Cardiac septum (tissue), 1 donor: Measurements from ENCODE around the gene CACNG4. TPM values are rescaled to one million over a fixed set of nuclear protein-coding genes. Genes with fewer than 3 reads are reported as not detected.

ENCODE experiments used
- DNase-seq: peaks from one replicate; pipeline ENCODE4 v3.0.0-alpha.2; 2020; ENCODE audit warnings: low spot score
- intact Hi-C: fragments of 100-400 bp; cut with DNase I; formaldehyde crosslinking; loops from one replicate; pipeline ENCODE4 v1.14.0; 2022
- total RNA-seq: library from RNA; stranded (reverse); fragmentation: NEBNext Ultra II Directional; extraction: Animal tissue kit (Norgen Biotek cat#: 25700); gene quantifications from one replicate; pipeline ENCODE4 v1.2.1, GENCODE V29; 2021
- donor health status: DM: no; HTN: no; CAD: no.

Gene CACNG4
- total RNA-seq, 1 donor from 2014 or later = 0.05 TPM

DNA sequence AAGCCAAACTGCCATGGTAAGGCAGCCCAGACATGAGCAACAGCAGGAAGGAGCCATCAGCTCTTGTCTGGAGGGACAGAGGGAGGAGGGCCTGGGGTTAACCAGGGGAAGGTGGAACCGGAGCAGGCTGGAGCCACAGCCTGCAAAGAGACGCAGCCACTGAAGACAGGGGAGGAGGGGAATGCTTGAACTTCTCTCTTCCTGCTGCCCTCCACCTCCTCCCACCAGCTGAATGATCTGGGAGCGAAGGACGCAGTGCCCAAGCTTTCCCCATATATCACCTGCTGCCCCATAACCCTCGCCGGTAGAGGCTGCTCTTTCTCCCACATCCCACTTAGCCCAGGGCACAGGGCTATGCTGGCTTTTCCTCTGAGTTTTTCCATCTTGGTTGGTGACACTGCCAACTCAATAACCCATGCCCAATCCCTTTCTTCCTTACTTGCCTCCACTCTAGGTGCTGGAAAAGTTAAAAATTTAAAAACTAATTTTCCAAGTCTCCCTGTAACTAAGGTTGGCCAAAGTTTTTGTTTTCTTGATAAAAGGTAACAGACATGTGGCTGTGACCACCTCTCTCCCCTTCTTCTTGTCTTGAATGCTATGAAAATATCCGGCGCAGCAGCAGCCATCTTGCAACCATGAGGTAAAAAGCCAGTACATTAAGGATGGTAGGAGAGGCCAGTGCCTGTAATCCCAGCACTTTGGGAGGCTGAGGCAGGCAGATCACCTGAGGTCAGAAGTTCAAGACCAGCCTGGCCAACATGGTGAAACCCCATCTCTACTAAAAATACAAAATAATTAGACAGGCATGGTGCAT lies 21.8 kb upstream of the CACNG4 start:
- intact Hi-C loops = no loop called here
- DNase-seq = peak; percentile 44

DNA sequence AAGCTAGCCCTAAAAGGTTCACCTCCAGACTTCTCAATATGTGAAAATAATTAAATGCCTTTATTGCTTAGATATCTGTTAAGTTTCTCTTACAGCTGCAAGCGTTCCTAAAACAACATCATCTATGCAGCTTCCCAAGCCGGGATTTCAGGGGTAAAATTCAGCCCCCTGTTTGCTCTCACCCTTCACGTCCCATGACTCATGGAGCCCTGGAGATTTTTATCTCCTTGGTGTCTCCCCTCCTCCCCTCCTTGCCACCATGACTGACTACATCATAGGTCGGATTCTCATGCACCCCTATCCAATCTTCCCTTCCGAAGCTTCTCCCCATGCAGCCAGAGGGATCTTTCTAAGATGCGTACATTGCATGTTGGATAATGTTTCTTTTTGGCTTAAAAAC lies 21.0 kb upstream of the CACNG4 start:
- intact Hi-C loops = no loop called here

DNA sequence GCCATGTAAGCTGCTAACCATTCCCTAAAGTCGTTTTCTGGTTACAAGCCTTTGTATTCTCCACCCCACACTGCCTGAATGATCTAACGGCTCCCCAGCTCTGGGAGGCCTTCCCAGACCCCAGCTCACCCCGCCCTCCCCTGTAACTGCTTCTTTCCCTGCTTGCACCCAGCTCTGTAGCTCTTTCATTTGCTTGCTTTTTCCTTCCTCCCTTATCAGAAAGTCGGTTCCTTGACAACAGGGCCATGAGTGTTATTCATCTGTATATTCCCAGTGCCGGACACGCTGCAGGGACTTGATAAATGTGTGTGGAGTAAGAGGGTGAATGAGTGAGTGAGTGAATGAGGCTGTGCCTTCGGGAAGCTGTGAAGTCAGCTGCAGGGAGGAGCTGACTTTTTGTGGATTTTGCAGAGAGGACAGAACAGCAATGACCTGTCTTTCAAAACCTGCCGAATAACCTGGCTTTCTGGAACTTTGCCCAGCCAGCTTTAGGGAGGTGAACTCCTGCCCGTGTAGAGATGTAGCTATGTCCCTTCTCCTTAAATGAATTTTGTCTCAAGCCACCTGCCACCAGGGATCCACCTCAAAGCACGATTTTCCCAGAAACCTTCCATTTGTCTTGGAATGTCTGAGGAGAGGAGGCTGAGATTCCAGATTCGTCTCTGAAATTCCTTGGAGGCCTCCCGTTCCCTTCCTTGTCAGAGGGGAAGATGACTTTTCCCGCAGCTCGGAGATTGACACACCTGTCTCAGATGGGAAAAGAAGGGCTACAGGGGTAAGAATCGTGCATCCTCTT lies 20.0 kb upstream of the CACNG4 start:
- intact Hi-C loops = no loop called here
- DNase-seq = peak; percentile 27

More for the DNA sequence above, 21.0 kb upstream of the CACNG4 start:
- DNase-seq = no peak

DNA sequence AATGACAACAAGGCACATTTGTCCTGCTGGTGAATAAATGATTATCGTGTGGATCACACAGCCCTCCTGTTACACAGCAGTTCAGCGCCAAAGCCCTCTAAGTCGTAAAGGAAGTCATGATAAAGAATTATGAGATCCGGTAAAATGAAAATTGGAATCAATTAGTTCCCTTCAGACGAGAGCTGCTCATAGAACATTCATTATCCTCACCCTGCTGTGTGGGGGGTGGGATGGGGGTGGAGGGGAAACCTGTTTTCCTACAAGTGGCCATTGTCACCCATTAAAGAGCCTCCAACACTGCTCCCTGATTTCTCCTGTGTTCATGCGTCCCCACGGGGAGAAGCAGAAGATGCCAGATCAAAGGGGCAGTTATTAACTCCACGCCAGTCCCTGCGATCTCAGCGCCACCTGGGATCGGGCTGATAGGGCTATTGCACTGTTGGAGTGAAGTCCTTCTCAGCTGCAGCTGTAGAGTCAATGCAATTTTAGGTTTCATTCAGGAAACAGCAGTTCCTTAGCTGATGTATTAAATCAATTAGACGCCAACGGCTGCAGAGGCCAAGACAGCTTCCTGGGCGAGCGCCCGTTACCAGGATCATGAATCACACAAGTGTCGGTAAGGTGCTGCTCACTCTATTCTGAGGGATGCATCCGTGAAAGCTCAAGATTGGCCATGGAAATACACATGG lies 19.2 kb upstream of the CACNG4 start:
- intact Hi-C loops = no loop called here
- peak; percentile 66 for DNase-seq

DNA sequence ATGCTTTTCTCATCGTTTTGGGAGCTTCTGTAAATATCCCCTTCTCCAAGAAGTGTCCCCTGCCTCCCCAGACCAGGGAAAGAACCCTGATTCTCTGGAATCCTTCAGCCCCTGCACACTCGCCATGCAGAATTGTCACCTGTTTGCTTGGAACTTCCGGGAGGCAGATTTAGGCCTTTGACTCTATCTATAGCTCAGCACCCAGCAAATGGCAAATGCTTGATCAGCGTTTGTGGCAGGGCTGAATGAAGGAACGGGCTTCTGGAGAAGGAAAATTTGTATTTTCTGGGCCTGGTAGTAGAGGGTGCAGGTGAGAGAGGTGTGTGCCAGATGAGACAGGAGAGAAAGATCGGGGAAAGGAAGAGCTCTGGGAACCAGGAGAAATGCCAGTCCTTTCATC lies 18.3 kb upstream of the CACNG4 start:
- no peak for DNase-seq
- intact Hi-C loops = no loop called here

DNA sequence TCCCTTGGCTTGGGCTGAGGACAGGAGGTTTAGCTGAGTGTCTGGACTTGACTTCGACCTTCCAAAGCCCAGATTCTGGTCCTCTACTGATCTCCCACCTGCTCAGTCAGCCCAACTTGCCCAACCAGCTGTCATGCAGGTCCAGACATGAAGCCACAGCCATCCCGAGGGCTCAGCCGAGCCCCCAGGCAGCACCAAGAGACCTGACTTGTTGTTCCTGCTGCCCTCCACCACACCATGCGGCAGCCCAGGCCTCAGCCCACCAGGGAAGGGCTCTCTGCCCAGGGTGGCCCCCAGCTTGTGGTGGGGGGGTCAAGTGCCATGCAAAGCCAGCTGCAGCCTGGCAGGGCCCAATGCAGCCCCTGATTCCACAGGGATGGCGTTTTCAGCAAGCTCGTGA lies 17.2 kb upstream of the CACNG4 start:
- peak; percentile 2 for DNase-seq
- intact Hi-C loops = no loop called here

DNA sequence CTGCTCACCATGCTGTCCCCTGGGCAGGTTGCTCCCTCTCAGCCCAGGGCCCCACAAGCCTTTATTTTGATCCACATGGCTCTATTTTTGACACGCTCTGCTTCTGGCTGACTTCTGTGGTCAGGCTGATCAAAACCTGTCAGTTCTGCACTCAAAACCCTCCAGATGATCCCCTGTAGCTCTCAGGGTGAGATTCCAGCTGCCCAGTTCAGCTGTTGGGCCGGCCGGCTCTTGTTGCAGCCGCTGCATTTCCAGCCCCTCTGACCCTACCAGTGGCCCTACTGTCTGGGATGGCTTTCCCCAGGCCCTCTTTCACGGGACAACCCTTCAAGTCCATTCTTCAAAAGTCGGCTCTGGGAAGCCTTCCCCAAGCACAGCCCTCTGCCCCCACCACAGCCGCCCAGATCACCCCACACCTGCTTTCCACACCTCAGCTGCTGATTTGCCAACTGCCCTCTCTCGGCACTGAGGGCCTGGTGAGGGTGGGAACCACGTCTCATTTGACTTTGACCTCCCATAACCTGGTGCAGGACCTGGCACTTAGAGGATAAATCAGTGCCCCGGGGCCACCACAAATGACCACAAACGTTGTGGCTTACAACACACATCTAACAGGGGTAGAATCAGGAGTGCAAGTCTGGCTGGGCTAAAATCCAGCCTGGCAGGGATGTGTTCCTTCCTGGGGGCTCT lies 16.3 kb upstream of the CACNG4 start:
- peak; percentile 68 for DNase-seq
- intact Hi-C loops = no loop called here

DNA sequence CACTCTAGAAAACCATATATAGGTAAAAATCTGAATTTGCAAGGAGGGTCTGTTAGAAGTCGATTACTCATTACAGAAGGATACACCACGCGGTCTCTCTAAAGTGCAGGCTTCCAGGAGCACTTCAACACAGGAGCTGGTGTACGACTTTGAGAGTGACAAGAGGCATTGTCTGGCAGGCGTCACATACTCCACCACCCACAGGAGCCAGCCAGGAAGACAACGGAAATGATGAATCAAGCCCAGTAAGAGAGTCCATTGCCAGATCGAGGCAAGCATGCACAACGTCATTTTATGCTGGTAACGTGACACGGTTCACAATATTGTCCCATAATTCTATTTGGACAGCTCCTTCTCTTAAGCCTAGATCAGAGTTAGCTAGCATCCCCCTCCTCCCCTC lies 15.0 kb upstream of the CACNG4 start:
- DNase-seq = no peak
- intact Hi-C loops = no loop called here

DNA sequence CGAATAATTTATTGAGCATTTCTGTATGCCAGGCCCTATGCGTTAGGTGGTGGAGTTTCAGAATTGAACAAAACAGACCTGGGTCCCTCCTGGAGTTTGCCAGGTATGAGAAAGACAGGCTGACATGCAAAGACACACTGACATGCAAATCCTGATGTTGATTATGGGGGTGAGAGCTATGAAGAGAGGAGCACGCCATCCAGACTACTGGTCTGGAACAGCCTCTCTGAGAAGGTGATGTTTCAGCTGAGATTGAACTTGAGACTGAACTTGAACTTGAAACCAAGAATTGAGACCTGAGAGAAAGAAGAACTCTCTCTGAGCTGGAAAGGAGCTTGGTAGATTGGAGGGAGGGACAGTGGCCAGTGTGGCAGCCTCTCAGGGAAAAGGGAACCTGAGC lies 14.2 kb upstream of the CACNG4 start:
- DNase-seq = no peak
- intact Hi-C loops = no loop called here

DNA sequence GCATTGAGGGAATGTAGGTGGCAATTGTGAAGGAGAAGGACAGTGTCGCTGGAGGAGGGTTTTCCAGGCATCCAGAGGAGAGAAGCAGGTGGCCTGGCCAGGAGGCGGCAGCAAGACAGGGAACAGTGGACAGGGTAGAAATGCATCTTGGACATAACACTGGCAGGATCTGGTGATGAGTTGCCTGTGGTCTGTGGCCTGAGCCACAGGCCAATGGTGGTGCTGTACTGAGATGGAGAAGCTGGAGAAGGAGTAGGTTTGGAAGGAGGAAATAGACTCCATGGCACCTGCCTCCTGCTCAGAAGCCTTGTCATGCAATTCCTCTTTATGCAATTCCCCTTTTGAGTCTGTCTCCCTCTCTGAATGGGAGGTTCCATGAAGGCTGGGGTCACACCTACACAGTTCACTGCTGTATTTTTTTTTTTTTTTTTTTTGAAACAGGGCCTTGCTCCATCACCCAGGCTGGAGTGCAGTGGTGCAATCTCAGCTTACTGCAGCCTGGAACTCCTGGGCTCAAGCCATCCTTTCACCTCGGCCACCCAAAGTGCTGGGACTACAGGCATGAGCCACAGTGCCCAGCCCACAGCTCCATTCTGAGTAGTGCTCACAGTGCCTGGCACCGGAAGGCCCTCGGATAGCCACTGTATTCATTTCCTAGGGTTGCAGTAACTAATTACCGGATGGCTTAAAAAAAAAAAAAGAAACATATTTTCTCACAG lies 13.5 kb upstream of the CACNG4 start:
- no peak for DNase-seq

DNA sequence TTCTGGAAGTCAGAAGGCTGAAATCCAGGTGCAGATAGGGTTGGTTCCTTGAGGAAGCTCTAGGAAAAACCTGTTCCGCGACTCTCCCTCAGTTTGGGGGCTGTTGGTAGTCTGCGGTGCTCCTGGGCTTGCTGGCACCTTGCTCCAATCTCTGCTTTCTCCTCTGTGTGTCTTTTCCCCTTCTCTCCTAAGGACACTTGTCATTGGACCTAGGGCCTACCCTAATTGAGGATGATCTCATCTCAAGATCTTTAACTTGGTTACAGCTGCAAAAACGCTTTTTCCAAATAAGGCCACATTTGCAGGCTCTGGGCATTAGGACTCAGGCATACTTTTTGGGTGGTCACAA lies 12.9 kb upstream of the CACNG4 start:
- DNase-seq = no peak
- intact Hi-C loops = no loop called here

More for the DNA sequence above, 13.5 kb upstream of the CACNG4 start:
- intact Hi-C loops = no loop called here

DNA sequence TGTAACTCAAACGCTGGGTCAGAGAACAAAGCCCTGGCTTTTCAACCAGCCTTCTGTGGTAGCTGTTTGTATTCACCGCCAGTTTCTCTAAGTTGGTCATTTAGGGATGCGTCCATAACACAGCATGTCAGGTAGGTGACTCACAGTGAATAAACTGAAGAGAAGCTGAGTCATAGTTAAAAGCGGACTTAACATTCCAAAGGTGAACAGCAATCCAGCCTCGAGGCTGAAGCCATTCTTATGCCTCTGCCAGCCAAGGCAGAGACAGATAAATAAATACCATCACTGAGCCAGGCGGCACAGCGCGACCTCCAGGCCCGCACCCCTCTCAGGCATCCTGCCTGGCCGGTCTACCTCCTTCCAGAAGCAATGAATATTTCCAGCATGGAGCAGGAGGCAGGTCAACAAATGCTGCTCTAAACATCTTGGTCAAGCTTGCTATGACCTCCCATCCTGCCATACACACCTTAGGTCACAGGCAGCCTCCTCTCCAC lies 12.4 kb upstream of the CACNG4 start:
- intact Hi-C loops = no loop called here

DNA sequence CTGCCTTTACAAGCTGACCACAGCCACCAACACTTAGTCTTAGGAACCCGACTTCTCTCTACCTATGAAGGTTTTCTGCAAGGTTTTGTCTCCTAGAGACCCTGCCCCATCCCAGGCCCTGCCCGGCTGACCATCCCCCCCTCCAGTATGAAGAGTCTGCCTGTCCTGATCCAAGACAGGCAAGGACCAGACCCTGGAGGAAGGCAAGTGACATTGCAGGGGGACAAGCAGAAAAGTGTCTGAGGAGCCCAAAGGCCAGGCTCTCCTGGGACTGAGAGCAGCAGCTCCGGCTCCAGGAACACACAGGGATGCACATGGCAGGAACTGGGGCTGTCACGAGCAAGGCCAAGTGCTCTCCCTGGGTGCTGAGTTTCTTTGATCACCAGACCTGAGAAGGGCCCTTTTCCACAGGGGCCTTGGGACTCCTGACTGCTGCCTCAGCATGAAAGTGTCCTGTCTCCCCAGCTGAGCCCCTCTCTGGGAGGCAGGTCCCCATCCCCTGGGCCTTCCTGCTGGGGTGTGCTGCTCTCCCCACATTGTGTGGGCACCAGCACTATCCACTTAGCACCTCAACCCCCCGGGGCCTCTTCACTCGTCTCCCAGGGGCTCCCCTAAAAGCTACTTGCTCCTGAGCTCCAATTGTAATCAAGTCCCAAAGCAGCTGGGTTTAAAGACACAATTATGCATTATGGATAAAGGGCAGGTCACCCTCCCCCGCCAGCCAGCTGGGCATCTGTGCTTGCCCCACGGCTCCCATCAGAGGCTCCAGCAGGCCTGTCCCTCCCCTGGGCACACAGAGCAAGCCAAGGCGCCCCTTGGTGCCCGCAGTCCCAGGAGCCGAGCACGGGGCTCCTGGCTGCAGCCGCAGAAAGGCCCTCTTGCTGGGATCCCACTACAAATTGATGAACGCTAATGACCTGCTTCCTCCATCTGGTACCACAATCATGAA lies 11.6 kb upstream of the CACNG4 start:
- DNase-seq = no peak
- intact Hi-C loops = no loop called here

More for the DNA sequence above, 12.4 kb upstream of the CACNG4 start:
- no peak for DNase-seq

DNA sequence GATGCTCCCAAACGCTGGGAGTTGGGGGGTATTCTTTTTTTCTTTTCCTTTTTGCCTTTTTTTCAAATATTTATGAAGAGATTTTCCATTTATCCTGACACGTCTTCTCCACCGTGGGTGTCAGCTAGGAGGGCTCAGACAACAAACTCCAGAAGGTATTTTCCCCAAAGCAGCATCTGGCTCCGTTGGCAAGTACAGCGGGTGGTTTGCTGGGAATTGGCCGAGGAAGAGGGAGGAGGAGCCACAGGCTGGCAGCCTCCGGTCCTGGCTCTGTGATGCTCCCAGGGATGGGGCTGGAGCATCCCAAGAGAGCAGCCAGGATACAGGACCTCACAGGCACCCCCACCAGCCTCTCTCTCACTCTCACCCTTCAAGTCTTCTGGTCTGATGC lies 10.9 kb upstream of the CACNG4 start:
- intact Hi-C loops = no loop called here
- no peak for DNase-seq

DNA sequence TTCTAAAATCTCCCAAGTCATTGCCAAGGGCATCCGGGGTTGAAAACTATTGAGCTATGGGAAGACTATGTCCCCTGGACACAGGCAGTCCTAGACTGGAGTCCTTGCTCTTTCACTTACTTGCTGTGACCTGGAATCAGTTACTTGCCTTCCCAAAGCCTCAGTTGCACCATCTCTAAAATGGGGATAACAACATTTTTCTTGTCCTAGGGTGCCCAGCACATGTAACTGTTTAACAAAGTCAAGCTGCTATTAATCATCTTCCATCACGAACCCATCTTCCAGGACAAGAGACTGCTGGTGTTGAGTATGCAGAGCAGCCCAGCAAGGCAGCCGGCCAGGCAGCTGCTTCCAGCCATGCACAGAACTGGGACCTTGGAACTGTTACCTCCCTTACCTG lies 9.9 kb upstream of the CACNG4 start:
- no peak for DNase-seq
- intact Hi-C loops = no loop called here

DNA sequence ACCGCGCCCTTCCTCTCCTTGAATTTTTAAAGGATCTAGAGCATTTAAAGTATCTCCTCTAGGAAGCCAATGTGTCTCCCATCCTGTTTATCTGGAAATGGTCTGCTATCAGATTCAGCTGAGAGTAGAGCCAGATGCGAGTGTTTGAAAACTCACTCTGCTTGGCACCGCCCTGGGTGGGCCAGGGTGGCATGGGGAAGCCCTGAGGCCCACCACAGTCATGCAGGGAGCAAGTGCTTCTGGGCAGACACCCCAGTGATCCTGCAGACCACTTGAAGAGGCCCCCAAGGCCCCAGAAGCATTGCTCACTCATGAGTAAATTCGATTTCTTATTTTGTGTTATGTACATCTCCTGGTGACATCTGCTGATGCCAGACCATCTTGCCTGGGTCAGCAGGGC lies 8.7 kb upstream of the CACNG4 start:
- no peak for DNase-seq
- intact Hi-C loops = no loop called here

DNA sequence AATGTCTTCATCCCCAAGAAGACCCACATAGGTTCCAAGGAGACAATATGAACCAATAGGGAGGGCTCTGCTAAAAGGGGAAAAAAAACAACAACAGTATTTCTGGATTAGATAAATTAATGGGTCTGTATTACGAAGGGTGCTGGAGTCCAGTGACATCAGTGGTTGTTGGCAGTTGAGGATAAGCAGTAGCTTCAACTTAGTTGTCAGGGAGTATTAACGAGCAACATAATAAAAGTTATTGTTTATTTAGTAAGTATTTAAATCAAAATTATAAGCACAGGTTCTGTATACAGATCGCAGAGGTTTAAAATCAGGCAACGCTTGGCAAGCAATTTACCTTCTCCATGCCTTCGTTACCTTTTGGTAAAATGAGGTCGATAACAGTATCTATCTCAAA lies 7.6 kb upstream of the CACNG4 start:
- no peak for DNase-seq
- intact Hi-C loops = no loop called here

DNA sequence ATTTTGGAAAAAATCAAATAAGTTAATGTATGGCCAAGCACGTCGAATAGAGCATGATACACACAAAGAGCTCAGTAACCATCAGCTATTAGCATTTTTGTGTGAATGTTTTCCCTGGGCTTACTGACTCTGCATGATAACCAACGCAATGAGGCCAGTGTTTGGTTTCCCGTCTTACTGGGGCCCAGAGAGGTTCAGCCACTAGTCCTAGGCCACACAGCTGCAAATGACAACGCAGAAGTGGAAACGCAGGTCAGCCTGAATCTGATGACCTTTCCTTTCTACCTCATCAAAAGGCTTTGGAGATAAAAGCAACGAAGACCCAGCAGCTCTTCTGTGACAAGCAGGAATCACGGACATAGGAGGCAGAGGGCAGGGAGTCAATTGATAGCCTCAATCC lies 7.2 kb upstream of the CACNG4 start:
- intact Hi-C loops = no loop called here
- DNase-seq = no peak
